ENCODE measurements around the gene MSI2.

The MSI2 gene

GRCh38 chr17:57706761-57707160 is 450.4 kb downstream of the MSI2 start:
- DNase-seq (ENCODE audit: low read depth): no peak
- TF ChIP-seq, protein P1, sequence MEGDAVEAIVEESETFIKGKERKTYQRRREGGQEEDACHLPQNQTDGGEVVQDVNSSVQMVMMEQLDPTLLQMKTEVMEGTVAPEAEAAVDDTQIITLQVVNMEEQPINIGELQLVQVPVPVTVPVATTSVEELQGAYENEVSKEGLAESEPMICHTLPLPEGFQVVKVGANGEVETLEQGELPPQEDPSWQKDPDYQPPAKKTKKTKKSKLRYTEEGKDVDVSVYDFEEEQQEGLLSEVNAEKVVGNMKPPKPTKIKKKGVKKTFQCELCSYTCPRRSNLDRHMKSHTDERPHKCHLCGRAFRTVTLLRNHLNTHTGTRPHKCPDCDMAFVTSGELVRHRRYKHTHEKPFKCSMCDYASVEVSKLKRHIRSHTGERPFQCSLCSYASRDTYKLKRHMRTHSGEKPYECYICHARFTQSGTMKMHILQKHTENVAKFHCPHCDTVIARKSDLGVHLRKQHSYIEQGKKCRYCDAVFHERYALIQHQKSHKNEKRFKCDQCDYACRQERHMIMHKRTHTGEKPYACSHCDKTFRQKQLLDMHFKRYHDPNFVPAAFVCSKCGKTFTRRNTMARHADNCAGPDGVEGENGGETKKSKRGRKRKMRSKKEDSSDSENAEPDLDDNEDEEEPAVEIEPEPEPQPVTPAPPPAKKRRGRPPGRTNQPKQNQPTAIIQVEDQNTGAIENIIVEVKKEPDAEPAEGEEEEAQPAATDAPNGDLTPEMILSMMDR (IDR thresholded peaks at IDR 0.05; ENCODE audit: control insufficient read depth, insufficient read depth, low read depth, low read length, missing control alignments): no peak
- no peak overlapping the region for H3K4me3 ChIP-seq (ENCODE audit: control insufficient read depth, low read depth, low read length)

DNA sequence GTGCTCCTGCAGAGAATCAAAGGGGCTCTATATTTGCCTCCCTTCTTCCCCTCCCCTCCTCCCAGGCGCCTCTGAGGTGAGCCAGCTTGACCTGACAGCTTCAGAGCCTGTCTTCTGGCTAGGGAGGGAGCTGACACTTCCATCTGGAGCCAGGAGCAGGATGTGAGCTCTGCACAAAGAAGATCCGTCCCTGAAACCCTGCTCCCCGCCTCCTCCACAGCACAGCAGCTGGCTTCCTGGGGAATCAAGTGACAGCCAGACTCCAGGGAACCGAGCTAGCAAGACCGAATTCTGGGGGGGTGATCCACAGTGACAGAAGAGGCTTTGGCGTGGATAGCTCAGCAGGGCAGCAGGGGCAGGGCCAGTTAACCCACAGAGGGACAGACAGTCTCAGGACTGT is 451.6 kb downstream of the MSI2 start:
- TF ChIP-seq, protein P1 (IDR thresholded peaks at IDR 0.05; ENCODE audit: control insufficient read depth, insufficient read depth, low read depth, low read length, missing control alignments): no peak
- H3K4me3 ChIP-seq (ENCODE audit: control insufficient read depth, low read depth, low read length): no peak overlapping the region
- no peak for DNase-seq (ENCODE audit: low read depth)

DNA sequence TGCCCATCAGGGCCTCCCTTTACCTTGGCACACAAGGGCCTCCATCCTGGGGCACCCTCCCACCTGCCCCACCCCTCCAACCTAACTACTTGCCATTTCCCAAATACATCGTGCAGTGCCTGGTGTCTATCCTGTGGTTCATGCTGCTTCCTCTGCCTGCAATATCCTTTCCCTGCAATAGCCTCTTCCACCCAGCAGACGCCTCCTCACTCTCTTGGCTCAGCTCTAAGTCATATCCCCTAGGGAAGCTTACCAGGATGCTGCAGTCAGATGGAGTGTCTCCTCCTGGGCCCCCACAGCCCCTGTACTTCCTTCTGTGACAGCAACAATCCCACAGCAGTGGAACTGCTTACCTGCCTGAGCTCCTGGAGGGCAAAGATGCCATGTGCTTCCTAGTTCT is 452.1 kb downstream of the MSI2 start:
- TF ChIP-seq, protein P1 (IDR thresholded peaks at IDR 0.05; ENCODE audit: control insufficient read depth, insufficient read depth, low read depth, low read length, missing control alignments): no peak
- H3K4me3 ChIP-seq (ENCODE audit: control insufficient read depth, low read depth, low read length): no peak overlapping the region
- no peak for DNase-seq (ENCODE audit: low read depth)

DNA sequence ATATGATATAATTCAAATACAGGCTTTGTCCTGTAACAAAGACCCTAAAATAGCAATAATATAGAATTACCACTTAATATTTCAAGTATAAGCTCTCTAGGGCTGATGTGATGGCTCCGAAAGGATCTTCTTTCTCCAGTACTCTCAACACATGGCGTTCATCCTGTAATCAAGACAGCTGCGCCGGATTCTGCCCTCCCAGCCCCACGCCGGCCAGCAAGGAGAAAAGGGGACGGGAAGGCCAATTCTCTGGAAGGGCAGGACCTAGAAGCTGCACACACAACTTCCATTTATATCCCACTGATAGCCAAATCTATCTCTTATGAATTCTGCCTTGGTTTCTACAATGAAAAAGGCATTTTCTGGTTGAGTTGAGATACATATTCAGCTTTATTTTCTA is 456.8 kb downstream of the MSI2 start:
- H3K4me3 ChIP-seq (ENCODE audit: control insufficient read depth, low read depth, low read length): no peak overlapping the region
- TF ChIP-seq, protein P1 (IDR thresholded peaks at IDR 0.05; ENCODE audit: control insufficient read depth, insufficient read depth, low read depth, low read length, missing control alignments): no peak
- DNase-seq (ENCODE audit: low read depth): no peak

GRCh38 chr17:57714665-57715180 is 458.4 kb downstream of the MSI2 start:
- no peak overlapping the region for H3K4me3 ChIP-seq (ENCODE audit: control insufficient read depth, low read depth, low read length)
- TF ChIP-seq, protein P1 (IDR thresholded peaks at IDR 0.05; ENCODE audit: control insufficient read depth, insufficient read depth, low read depth, low read length, missing control alignments): no peak
- no peak for DNase-seq (ENCODE audit: low read depth)

GRCh38 chr17:57715981-57716380 is 459.7 kb downstream of the MSI2 start:
- TF ChIP-seq, protein P1 (IDR thresholded peaks at IDR 0.05; ENCODE audit: control insufficient read depth, insufficient read depth, low read depth, low read length, missing control alignments): no peak
- no peak overlapping the region for H3K4me3 ChIP-seq (ENCODE audit: control insufficient read depth, low read depth, low read length)
- DNase-seq (ENCODE audit: low read depth): no peak

DNA sequence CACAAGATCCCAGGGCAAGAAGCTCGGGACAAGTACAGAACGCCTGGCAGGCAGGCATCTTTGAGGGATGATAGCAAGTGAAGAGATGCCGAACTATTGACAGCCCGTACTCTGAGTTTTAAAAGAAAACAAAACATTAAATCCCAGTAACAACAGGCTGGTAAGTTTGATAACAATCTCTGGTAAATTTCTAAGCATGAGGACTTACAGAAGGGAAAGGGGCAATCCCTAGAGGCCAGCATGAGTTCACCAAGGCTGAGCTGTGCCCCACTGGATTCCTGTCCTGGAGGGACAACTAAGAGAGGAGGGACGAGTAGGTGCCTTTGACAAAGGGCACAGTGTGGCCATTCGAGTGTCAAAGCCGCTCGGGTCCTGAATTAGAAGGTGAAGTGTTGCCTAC is 462.6 kb downstream of the MSI2 start:
- H3K4me3 ChIP-seq (ENCODE audit: control insufficient read depth, low read depth, low read length): no peak overlapping the region
- TF ChIP-seq, protein P1 (IDR thresholded peaks at IDR 0.05; ENCODE audit: control insufficient read depth, insufficient read depth, low read depth, low read length, missing control alignments): no peak
- no peak for DNase-seq (ENCODE audit: low read depth)

Data from AG09309 (cell line).